AG09319 (cell line): ENCODE measurements around the gene NR2C2AP.

Source experiments
- DNase-seq: peaks from one replicate; pipeline ENCODE4 v3.0.0-alpha.2; 2010; ENCODE audit warnings: low read depth; ENCODE audit errors: extremely low read depth
- CTCF ChIP-seq: IDR thresholded peaks from 2 replicates; pipeline ENCODE4 v1.5.1; 2011; ENCODE audit warnings: low read depth, mild to moderate bottlenecking, inconsistent platforms, low read length, moderate library complexity

The NR2C2AP gene

GRCh38 chr19:19169236-19170052, 33.8 kb downstream of the NR2C2AP start:
- no peak for TF ChIP-seq CTCF
- no peak for DNase-seq

GRCh38 chr19:19167612-19168011, 35.6 kb downstream of the NR2C2AP start:
- no peak for TF ChIP-seq CTCF
- no peak for DNase-seq

- no peak for DNase-seq
- no peak for TF ChIP-seq CTCF
These were observed 37.8 kb downstream of the NR2C2AP start for GRCh38 chr19:19165396-19165795.

GRCh38 chr19:19162495-19162894, 40.7 kb downstream of the NR2C2AP start:
- DNase-seq: no peak
- TF ChIP-seq CTCF: no peak

GRCh38 chr19:19160461-19161035, 42.7 kb downstream of the NR2C2AP start:
- no peak for TF ChIP-seq CTCF
- no peak for DNase-seq

- no peak for DNase-seq
- no peak for TF ChIP-seq CTCF
These were observed 43.7 kb downstream of the NR2C2AP start for GRCh38 chr19:19159534-19159933.

DNA sequence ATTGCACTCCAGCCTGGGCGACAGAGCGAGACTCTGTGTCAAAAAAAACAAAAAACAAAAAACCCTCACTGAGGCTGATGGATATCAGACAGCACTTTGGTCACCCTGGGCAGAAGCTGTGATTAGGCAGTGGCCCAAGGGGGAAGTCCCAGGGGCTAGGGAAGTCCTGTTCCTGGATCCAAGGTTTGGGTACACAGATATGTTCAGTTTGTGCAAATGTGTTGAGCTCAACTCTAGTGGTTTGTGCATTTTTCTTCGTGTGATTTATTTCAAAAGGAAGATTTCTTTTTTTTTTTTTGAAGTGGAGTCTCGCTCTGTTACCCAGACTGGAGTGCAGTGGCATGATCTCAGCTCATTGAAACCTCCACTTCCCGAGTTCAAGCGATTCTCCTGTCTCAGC, 45.4 kb downstream of the NR2C2AP start:
- no peak for DNase-seq
- TF ChIP-seq CTCF: no peak
